ENCODE data around the gene ALDOB.
A peak's percentile ranks its signal among the peaks of the same experiment; 100 is the strongest.

ALDOB gene

GRCh38 chr9:101457003-101457402, 21.4 kb upstream of the ALDOB start:
- DNase-seq (ENCODE audit: extremely low read depth in 1 of 2, low read depth in 1 of 2): no peak

- no peak for DNase-seq (ENCODE audit: extremely low read depth in 1 of 2, low read depth in 1 of 2)
These were observed 20.2 kb upstream of the ALDOB start for GRCh38 chr9:101455656-101456240.

GRCh38 chr9:101453776-101454570, 18.4 kb upstream of the ALDOB start:
- no peak for DNase-seq (ENCODE audit: extremely low read depth in 1 of 2, low read depth in 1 of 2)

- DNase-seq (ENCODE audit: extremely low read depth in 1 of 2, low read depth in 1 of 2): no peak
These were observed 15.9 kb upstream of the ALDOB start for GRCh38 chr9:101451498-101451897.

GRCh38 chr9:101450931-101451330, 15.4 kb upstream of the ALDOB start:
- no peak for DNase-seq (ENCODE audit: extremely low read depth in 1 of 2, low read depth in 1 of 2)

- peak; percentile 28 to 37 for DNase-seq (ENCODE audit: extremely low read depth in 1 of 2, low read depth in 1 of 2)
These were observed 13.6 kb upstream of the ALDOB start for GRCh38 chr9:101449071-101449721.

- DNase-seq (ENCODE audit: extremely low read depth in 1 of 2, low read depth in 1 of 2): no peak
These were observed 13.1 kb upstream of the ALDOB start for GRCh38 chr9:101448680-101449070.

GRCh38 chr9:101446732-101447131, 11.2 kb upstream of the ALDOB start:
- no peak for DNase-seq (ENCODE audit: extremely low read depth in 1 of 2, low read depth in 1 of 2)

GRCh38 chr9:101445353-101446029, 9.9 kb upstream of the ALDOB start:
- DNase-seq (ENCODE audit: extremely low read depth in 1 of 2, low read depth in 1 of 2): no peak

GRCh38 chr9:101443364-101443771, 7.8 kb upstream of the ALDOB start:
- DNase-seq (ENCODE audit: extremely low read depth in 1 of 2, low read depth in 1 of 2): no peak

- DNase-seq (ENCODE audit: extremely low read depth in 1 of 2, low read depth in 1 of 2): no peak
These were observed 7.2 kb upstream of the ALDOB start for GRCh38 chr9:101442736-101443135.

- DNase-seq (ENCODE audit: extremely low read depth in 1 of 2, low read depth in 1 of 2): no peak
These were observed 6.7 kb upstream of the ALDOB start for GRCh38 chr9:101442318-101442717.

- no peak for DNase-seq (ENCODE audit: extremely low read depth in 1 of 2, low read depth in 1 of 2)
These were observed 5.2 kb upstream of the ALDOB start for GRCh38 chr9:101440714-101441230.

- no peak for DNase-seq (ENCODE audit: extremely low read depth in 1 of 2, low read depth in 1 of 2)
These were observed 2.9 kb upstream of the ALDOB start for GRCh38 chr9:101438523-101438922.

GRCh38 chr9:101437806-101438232, 2.2 kb upstream of the ALDOB start:
- no peak for DNase-seq (ENCODE audit: extremely low read depth in 1 of 2, low read depth in 1 of 2)

- DNase-seq (ENCODE audit: extremely low read depth in 1 of 2, low read depth in 1 of 2): no peak
These were observed 576 bp downstream of the ALDOB start for GRCh38 chr9:101434998-101435397.

GRCh38 chr9:101433229-101433628, 2.3 kb downstream of the ALDOB start:
- DNase-seq (ENCODE audit: extremely low read depth in 1 of 2, low read depth in 1 of 2): no peak

- DNase-seq (ENCODE audit: extremely low read depth in 1 of 2, low read depth in 1 of 2): no peak
These were observed 2.8 kb downstream of the ALDOB start for GRCh38 chr9:101432740-101433139.

- DNase-seq (ENCODE audit: extremely low read depth in 1 of 2, low read depth in 1 of 2): no peak
These were observed 3.4 kb downstream of the ALDOB start for GRCh38 chr9:101432171-101432570.

GRCh38 chr9:101429736-101430135, 5.8 kb downstream of the ALDOB start:
- DNase-seq (ENCODE audit: extremely low read depth in 1 of 2, low read depth in 1 of 2): no peak

- DNase-seq (ENCODE audit: extremely low read depth in 1 of 2, low read depth in 1 of 2): no peak
These were observed 6.7 kb downstream of the ALDOB start for GRCh38 chr9:101428909-101429308.
